Testis (tissue), 2 donors: ENCODE measurements around the gene TSPAN2.

Source experiments
- POLR2A ChIP-seq: fragments of 450-650 bp; IDR thresholded peaks from one replicate; pipeline ENCODE4 v1.6.1; 2017; ENCODE audit warnings: antibody characterized with exemption, mild to moderate bottlenecking, moderate library complexity
- TF ChIP-seq, protein P1 (sequence below), 3 experiments: fragments of 450-650 bp in 2 of 3; fragments of 200-600 bp in 1 of 3; sonication (generic) in 1 of 3; IDR thresholded peaks; one replicate each; pipeline ENCODE4 v1.5.1; 2016 to 2019; ENCODE audit warnings: antibody characterized with exemption in 3 of 3, mild to moderate bottlenecking in 2 of 3, moderate library complexity in 1 of 3

DNA sequence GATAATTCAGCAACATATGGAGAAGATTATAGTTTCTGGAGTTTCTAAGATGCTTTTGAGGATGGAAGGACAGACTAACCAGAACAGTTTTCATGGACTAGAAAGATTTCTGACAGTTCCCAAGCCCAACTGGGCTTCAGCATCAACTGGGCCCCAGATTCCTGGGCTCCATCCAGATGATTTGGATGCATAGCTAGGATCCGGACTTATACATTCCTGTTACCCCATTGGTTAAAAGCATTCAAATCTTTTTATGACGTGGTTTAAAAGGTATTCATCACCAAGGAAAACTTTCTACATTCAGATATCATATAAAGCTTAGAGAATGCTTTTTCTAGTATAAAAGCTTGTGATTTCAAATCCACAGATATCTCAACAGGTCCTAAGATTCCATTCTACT is 30.0 kb downstream of the TSPAN2 start:
- TF ChIP-seq, protein P1, sequence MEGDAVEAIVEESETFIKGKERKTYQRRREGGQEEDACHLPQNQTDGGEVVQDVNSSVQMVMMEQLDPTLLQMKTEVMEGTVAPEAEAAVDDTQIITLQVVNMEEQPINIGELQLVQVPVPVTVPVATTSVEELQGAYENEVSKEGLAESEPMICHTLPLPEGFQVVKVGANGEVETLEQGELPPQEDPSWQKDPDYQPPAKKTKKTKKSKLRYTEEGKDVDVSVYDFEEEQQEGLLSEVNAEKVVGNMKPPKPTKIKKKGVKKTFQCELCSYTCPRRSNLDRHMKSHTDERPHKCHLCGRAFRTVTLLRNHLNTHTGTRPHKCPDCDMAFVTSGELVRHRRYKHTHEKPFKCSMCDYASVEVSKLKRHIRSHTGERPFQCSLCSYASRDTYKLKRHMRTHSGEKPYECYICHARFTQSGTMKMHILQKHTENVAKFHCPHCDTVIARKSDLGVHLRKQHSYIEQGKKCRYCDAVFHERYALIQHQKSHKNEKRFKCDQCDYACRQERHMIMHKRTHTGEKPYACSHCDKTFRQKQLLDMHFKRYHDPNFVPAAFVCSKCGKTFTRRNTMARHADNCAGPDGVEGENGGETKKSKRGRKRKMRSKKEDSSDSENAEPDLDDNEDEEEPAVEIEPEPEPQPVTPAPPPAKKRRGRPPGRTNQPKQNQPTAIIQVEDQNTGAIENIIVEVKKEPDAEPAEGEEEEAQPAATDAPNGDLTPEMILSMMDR (IDR thresholded peaks at IDR 0.05): no peak
- no peak for TF ChIP-seq POLR2A
